H1 (cell line): ENCODE measurements around the gene CWC27. TPM values are rescaled to one million over a fixed set of nuclear protein-coding genes. Genes with fewer than 3 reads are reported as not detected.

Experiments
- MAFK ChIP-seq: IDR thresholded peaks from 2 replicates; pipeline ENCODE4 v1.6.1; 2012; ENCODE audit warnings: low read depth, mild to moderate bottlenecking, improper control_type of control experiment, low read length
- POLR2A ChIP-seq, 2 experiments: IDR thresholded peaks; 1 replicate in 1 of 2; 2 replicates in 1 of 2; pipeline ENCODE4 v1.6.1; 2011; ENCODE audit warnings: low read depth in 2 of 2, low read length in 2 of 2, mild to moderate bottlenecking in 2 of 2; ENCODE audit errors: control extremely low read depth in 1 of 2
- SIX5 ChIP-seq: IDR thresholded peaks from 2 replicates; pipeline ENCODE4 v1.6.1; 2011; ENCODE audit warnings: mild to moderate bottlenecking, low read depth, low read length
- polyA plus RNA-seq, 7 experiments: library from polyadenylated mRNA; depleted of rRNA in 3 of 7; stranded (reverse) in 5 of 7; unstranded in 2 of 7; fragments of >200 nt in 5 of 7; fragments of 200-250 nt in 2 of 7; gene quantifications; 1 replicate in 5 of 7; 2 replicates in 1 of 7; 4 replicates in 1 of 7; pipeline versions ENCODE4 v1.2.1 to v1.2.3, GENCODE V29; 2011 to 2013; ENCODE audit warnings: missing spikeins in 2 of 7, mixed read lengths in 2 of 7
- total RNA-seq: library from RNA; stranded (reverse); fragmentation: NEBNext Ultra II Directional; extraction: Animal tissue kit (Norgen Biotek cat#: 25700); gene quantifications from 2 replicates; pipeline ENCODE4 v1.2.1, GENCODE V29; 2021

CWC27 gene
- total and polyA plus RNA-seq, 2 of the 8 experiments (the other 6 are each of a cell fraction or from before 2014, with no cell fraction given): 24.9 to 43.4 TPM

- TF ChIP-seq SIX5: no peak
- no peak for TF ChIP-seq MAFK
- TF ChIP-seq POLR2A (IDR thresholded peaks at IDR 0.05; ENCODE audit: control extremely low read depth in 1 of 2, low read depth in 2 of 2, low read length in 2 of 2): no peak
These were observed 296.3 kb downstream of the CWC27 start (continued) for GRCh38 chr5:65065001-65065511.
